NOMO-1 (cell line): ENCODE data around the gene PLET1.
A peak's percentile ranks its signal among the peaks of the same experiment; 100 is the strongest.
"Not testable (repeated sequence)": the region's sequence is repeated elsewhere in the genome, so short reads cannot be mapped to it uniquely, and the experiment has no call there.

Source experiments
- DNase-seq, 2 experiments: peaks; one replicate each; lab custom pipeline; 2025; ENCODE audit not compliant: unreplicated experiment in 2 of 2; lab: John Stamatoyannopoulos, UW

PLET1 gene

GRCh38 chr11:112215621-112216020, 45.0 kb downstream of the PLET1 start:
- no peak for DNase-seq

- no peak for DNase-seq
Measured at GRCh38 chr11:112213753-112214152, 46.9 kb downstream of the PLET1 start.

GRCh38 chr11:112212710-112213109, 48.0 kb downstream of the PLET1 start:
- no peak for DNase-seq

- DNase-seq = no peak
Measured at GRCh38 chr11:112212290-112212689, 48.4 kb downstream of the PLET1 start.

- DNase-seq = peak in 1 of 2 experiments; percentile 19
Measured at GRCh38 chr11:112211536-112211935, 49.1 kb downstream of the PLET1 start.

- no peak for DNase-seq
Measured at GRCh38 chr11:112210890-112211289, 49.8 kb downstream of the PLET1 start.

- DNase-seq = no peak
Measured at GRCh38 chr11:112206071-112206470, 54.6 kb downstream of the PLET1 start.

- DNase-seq = peak; percentile 50 to 58
Measured at GRCh38 chr11:112200252-112200651, 60.4 kb downstream of the PLET1 start.

GRCh38 chr11:112199101-112199500, 61.6 kb downstream of the PLET1 start:
- not testable (repeated sequence) for DNase-seq
